GM12878 (cell line): Measurements from ENCODE around the gene GZMM. TPM values are rescaled to one million over a fixed set of nuclear protein-coding genes. Genes with fewer than 3 reads are reported as not detected.

ENCODE experiments used
- BCL3 ChIP-seq: IDR thresholded peaks from 2 replicates; pipeline ENCODE4 v1.6.1; 2011; ENCODE audit warnings: borderline replicate concordance, low read depth, mild to moderate bottlenecking, moderate library complexity, low read length; ENCODE audit not compliant: insufficient read depth, poor library complexity, severe bottlenecking
- BHLHE40 ChIP-seq, 2 experiments: fragments of 450-650 bp in 1 of 2; IDR thresholded peaks; 2 replicates each; pipeline ENCODE4 v1.6.1; 2011 to 2017; ENCODE audit warnings: low read depth in 2 of 2, borderline replicate concordance in 1 of 2, improper control_type of control experiment in 1 of 2, low read length in 1 of 2, mild to moderate bottlenecking in 1 of 2
- BRCA1 ChIP-seq: IDR thresholded peaks from 2 replicates; pipeline ENCODE4 v1.6.1; 2011; ENCODE audit warnings: low read depth, low read length, improper control_type of control experiment
- ELK1 ChIP-seq: IDR thresholded peaks from 2 replicates; pipeline ENCODE4 v1.6.1; 2012; ENCODE audit warnings: low read depth, low read length, improper control_type of control experiment
- EP300 ChIP-seq, 2 experiments: fragments of 150-350 bp in 1 of 2; IDR thresholded peaks; 2 replicates each; pipeline ENCODE4 v1.6.1; 2011 to 2012; ENCODE audit warnings: low read depth in 2 of 2, low read length in 2 of 2, borderline replicate concordance in 1 of 2, improper control_type of control experiment in 1 of 2, inconsistent platforms in 1 of 2; ENCODE audit not compliant: control insufficient read depth in 1 of 2
- HCFC1 ChIP-seq: fragments of 150-350 bp; IDR thresholded peaks from 2 replicates; pipeline ENCODE4 v1.6.1; 2014; ENCODE audit warnings: low read length
- IKZF2 ChIP-seq, 2 experiments: fragments of 450-650 bp; IDR thresholded peaks; 2 replicates each; pipeline ENCODE4 v1.6.1; 2017; ENCODE audit warnings: mild to moderate bottlenecking in 2 of 2, moderate library complexity in 2 of 2
- NBN ChIP-seq: fragments of 450-650 bp; IDR thresholded peaks from 2 replicates; pipeline ENCODE4 v1.6.1; 2016
- NR2C1 ChIP-seq: fragments of 450-650 bp; IDR thresholded peaks from 2 replicates; pipeline ENCODE4 v1.6.1; 2017; ENCODE audit warnings: antibody characterized with exemption, mild to moderate bottlenecking, moderate library complexity
- NR2C2 ChIP-seq: IDR thresholded peaks from 2 replicates; pipeline ENCODE4 v1.6.1; 2011; ENCODE audit warnings: borderline replicate concordance, low read depth; ENCODE audit not compliant: control insufficient read depth, insufficient read length
- PKNOX1 ChIP-seq: fragments of 450-650 bp; IDR thresholded peaks from 2 replicates; pipeline ENCODE4 v1.6.1; 2016; ENCODE audit warnings: mild to moderate bottlenecking
- SIN3A ChIP-seq: IDR thresholded peaks from 2 replicates; pipeline ENCODE4 v1.6.1; 2012; ENCODE audit warnings: low read depth, low read length, improper control_type of control experiment
- SRF ChIP-seq, 2 experiments: IDR thresholded peaks; 2 replicates each; pipeline ENCODE4 v1.6.1; 2011; ENCODE audit warnings: low read depth in 2 of 2, low read length in 2 of 2, mild to moderate bottlenecking in 1 of 2, moderate library complexity in 1 of 2
- STAT1 ChIP-seq: fragments of 450-650 bp; conservative IDR thresholded peaks from 2 replicates; pipeline ENCODE4 v1.6.1; 2014; ENCODE audit warnings: antibody characterized with exemption, mild to moderate bottlenecking
- ZBTB4 ChIP-seq: fragments of 450-650 bp; formaldehyde crosslinking; IDR thresholded peaks from 2 replicates; pipeline ENCODE4 v1.4.0; 2022; ENCODE audit warnings: mild to moderate bottlenecking, moderate library complexity
- ZNF592 ChIP-seq: fragments of 450-650 bp; IDR thresholded peaks from 2 replicates; pipeline ENCODE4 v1.6.1; 2017; ENCODE audit warnings: mild to moderate bottlenecking, moderate library complexity
- polyA plus RNA-seq, 11 experiments: library from polyadenylated mRNA; depleted of rRNA in 4 of 11; unstranded in 6 of 11; stranded (reverse) in 5 of 11; fragments of >200 nt; fragmentation: Nextera tagmentation in 4 of 11; fragmentation: Illumina TruSeq in 1 of 11; extraction: Ambion mirVana in 4 of 11; extraction: Trizol in 1 of 11; gene quantifications; 1 replicate in 1 of 11; 2 replicates in 10 of 11; pipeline versions ENCODE4 v1.2.1 to v1.2.3, GENCODE V29; 2011 to 2016; ENCODE audit warnings: inconsistent platforms in 2 of 11, missing spikeins in 2 of 11, low read depth in 1 of 11
- total RNA-seq, 4 experiments: library from RNA; depleted of rRNA in 3 of 4; stranded (reverse); fragments of >200 nt in 3 of 4; fragmentation: Illumina TruSeq in 1 of 4; extraction: Trizol in 1 of 4; gene quantifications; 2 replicates each; pipeline versions ENCODE4 v1.2.1 to v1.2.3, GENCODE V29; 2013 to 2021

GZMM gene
- total and polyA plus RNA-seq, 10 of the 15 experiments (the other 5 are each of a cell fraction or from before 2014, with no cell fraction given) = 0.09 to 0.48 (median 0.23) TPM; not detected in 7

- TF ChIP-seq ZNF592 = 0 out of 2 replicates have a peak, but pooled peaks have one; percentile 39
- no peak for TF ChIP-seq HCFC1
- peak; percentile 76 for TF ChIP-seq PKNOX1
- no peak for TF ChIP-seq EP300 (IDR thresholded peaks at IDR 0.05; ENCODE audit: borderline replicate concordance in 1 of 2, control insufficient read depth in 1 of 2, low read depth in 2 of 2, low read length in 2 of 2)
- TF ChIP-seq NR2C2 = no peak
- TF ChIP-seq NBN = peak; percentile 78
- TF ChIP-seq STAT1 = 0 out of 2 replicates have a peak, but pooled peaks have one; percentile 31
- no peak for TF ChIP-seq NR2C1
- TF ChIP-seq SIN3A = no peak; the same call in 1 of the 2 replicates
- no peak for TF ChIP-seq BRCA1
- no peak for TF ChIP-seq ZBTB4
- peak; percentile 34 for TF ChIP-seq BCL3
- TF ChIP-seq BHLHE40 (IDR thresholded peaks at IDR 0.05; ENCODE audit: borderline replicate concordance in 1 of 2, low read depth in 2 of 2, low read length in 1 of 2) = peak; percentile 60 to 78; a peak in 3 of 4 replicates
- peak; percentile 20; the same call in 1 of the 2 replicates for TF ChIP-seq ELK1
- TF ChIP-seq IKZF2 (IDR thresholded peaks at IDR 0.05) = 0 out of 4 replicates have a peak, but pooled peaks have one; percentile 7 to 30
- TF ChIP-seq SRF (IDR thresholded peaks at IDR 0.05; ENCODE audit: low read depth in 2 of 2, low read length in 2 of 2) = peak in 1 of 2 experiments; percentile 55; a peak in 1 of 4 replicates
Measured at GRCh38 chr19:506404-507285, 37.2 kb upstream of the GZMM start (continued).
